ENCODE results near the gene ALDH8A1.
A peak's percentile ranks its signal among the peaks of the same experiment; 100 is the strongest.
"Not testable (repeated sequence)": the region's sequence is repeated elsewhere in the genome, so short reads cannot be mapped to it uniquely, and the experiment has no call there.

The ALDH8A1 gene

DNA sequence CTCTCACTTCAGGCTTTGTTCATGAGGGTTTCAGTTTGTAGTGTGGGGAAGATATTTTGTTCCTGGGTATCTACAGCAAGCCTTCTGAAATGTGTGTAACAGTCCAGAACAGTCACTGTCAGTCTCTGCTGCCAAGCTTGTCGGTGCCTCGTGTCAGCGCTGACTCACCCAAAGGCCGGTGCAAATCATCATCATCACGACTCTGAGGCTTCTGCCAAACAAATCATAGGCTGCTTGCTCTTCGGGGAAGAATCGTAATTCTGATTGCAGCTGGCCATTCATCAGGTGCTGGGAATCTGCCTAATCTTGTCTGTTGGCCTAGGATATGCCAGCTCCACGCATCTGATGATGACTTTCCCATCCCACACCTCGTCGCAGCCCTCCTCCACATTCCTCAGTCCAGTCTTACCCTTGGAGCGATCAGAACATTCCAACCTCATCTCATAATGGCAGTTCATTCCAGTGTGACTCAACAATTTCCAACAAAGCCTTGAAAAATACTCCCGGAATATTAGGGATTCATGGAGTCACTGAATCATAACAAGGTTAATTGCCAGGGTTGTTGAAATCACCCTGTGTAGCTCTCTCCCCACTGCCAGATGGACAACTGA, 40.9 kb downstream of the ALDH8A1 start:
- peak; percentile 54 for DNase-seq

- not testable (repeated sequence) for DNase-seq
Observed at GRCh38 chr6:134904731-134905130, 45.2 kb downstream of the ALDH8A1 start.

DNA sequence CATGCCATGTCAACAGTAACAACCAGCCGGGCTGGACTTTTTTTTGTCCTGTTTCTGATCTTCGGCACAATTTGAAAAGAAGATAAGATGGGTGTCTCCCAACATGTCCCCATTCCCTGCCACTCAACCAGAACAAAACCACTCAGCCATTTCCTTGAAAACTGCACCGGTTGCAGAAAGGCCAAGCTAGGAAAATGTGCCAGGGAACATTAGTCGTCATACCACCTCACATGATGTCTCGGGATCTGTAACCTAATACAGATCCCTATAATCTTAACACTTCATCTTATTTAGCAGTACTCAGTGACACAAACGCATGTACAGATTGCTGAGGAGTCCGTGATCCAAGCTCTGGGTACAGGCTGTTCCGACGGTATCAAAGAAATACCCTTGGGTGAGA, 46.5 kb downstream of the ALDH8A1 start:
- DNase-seq: no peak

- DNase-seq: no peak
Observed at GRCh38 chr6:134902936-134903335, 47.0 kb downstream of the ALDH8A1 start.

- no peak for DNase-seq
Observed at GRCh38 chr6:134902074-134902861, 47.6 kb downstream of the ALDH8A1 start.

DNA sequence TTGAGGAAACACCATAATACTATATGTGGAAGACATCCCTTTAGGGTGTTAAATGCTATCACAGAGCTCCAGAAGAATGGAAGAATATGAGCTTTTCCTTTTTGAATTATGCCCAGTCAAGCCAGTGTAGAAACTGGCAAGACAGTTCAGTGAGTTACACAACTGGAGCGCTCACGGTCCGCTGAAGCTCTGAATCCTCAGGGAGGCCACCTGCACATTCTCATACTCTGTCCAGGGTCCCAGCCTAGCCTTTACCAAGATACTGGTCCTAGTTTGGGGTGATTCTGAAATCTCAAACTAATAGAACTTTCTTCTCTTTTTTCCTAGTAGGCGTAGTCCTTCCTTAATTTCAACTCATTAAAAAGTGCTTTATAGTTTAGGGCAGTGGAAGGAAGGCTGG, 51.3 kb downstream of the ALDH8A1 start:
- no peak for DNase-seq

DNA sequence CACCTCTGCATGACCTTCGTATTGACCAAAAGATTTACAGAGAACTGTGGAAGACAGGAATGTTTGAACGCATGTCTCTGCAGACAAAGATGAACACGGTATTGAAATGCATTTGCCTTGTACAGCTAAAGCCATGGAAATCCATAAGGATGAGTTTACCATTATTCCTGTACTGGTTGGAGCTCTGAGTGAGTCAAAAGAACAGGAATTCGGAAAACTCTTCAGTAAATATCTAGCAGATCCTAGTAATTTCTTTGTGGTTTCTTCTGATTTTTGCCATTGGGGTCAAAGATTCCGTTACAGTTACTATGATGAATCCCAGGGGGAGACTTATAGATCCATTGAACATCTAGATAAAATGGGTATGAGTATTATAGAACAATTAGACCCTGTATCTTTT, 51.7 kb downstream of the ALDH8A1 start:
- DNase-seq: not testable (repeated sequence)

GRCh38 chr6:134896910-134897309, 53.0 kb downstream of the ALDH8A1 start:
- no peak for DNase-seq

DNA sequence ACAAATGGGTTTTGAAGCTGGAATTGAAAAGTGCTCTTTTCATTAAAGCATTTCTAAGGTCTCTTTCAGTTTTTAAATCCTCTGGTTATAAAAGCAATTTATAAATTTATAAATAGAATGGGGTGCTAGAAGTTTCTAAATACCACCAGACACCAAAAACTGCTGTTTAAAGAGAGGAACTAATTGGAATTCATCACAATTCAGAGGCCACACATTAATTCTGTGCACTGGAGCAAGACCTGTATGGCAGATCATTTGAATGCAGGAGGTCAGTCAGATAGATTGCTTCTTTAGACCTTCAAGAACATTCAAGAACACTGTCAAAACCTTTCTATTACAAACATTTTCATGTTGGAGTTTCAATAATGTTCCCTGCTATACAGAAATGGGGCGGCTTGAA, 55.1 kb downstream of the ALDH8A1 start:
- DNase-seq: no peak

GRCh38 chr6:134892362-134892761, 57.5 kb downstream of the ALDH8A1 start:
- DNase-seq: no peak

DNA sequence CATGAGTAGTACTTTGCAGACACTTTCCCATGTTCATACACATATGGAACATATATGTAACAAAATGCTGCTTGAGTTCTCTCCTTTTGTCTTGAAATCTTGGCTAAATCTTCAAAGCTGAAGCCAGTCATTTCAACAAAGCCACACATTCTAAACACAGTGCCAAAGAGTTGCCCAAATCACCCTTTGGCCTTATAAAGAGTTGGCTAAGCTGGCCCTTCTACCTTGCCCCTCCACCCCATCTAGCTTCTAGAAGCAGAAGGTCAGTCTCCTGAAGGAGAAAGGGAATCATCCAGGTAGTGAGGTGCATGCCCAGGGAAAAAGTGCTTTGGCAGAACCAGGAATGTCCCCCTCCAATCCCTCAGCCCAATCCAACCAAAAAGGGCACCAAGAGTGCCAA, 58.3 kb downstream of the ALDH8A1 start:
- DNase-seq: no peak

- no peak for DNase-seq
Observed at GRCh38 chr6:134888316-134888715, 61.6 kb downstream of the ALDH8A1 start.

- DNase-seq: no peak
Observed at GRCh38 chr6:134884752-134885151, 65.1 kb downstream of the ALDH8A1 start.

GRCh38 chr6:134883314-134883713, 66.6 kb downstream of the ALDH8A1 start:
- no peak for DNase-seq

DNA sequence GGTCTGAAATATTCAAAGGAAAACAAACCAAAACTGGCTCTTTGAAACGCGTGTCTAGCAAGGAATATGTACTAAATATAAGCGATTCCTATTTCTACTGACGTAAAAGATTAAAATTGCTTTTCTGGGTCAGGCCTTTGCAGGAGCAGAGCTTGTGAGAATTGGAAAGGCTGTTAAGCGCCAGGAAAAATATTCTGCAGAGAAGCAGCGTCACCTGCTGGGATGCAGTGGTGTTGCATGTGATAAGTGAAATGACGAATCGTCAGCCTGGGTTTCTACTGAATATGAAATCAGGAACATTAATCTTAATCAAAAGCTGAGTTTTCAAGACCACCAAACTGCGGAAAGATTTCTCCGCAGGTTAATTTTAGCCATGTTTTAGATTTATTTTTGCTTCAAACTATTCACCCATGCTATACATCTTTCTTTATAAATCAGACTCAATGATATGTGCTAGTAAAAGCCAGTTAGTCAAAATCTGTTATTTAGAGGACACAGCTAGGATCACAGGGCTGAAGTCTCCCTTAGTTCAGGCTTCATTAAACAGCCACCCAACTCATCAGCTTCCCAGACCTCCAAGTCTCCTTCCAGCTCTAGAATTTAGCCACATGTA, 67.4 kb downstream of the ALDH8A1 start:
- peak; percentile 84 for DNase-seq

DNA sequence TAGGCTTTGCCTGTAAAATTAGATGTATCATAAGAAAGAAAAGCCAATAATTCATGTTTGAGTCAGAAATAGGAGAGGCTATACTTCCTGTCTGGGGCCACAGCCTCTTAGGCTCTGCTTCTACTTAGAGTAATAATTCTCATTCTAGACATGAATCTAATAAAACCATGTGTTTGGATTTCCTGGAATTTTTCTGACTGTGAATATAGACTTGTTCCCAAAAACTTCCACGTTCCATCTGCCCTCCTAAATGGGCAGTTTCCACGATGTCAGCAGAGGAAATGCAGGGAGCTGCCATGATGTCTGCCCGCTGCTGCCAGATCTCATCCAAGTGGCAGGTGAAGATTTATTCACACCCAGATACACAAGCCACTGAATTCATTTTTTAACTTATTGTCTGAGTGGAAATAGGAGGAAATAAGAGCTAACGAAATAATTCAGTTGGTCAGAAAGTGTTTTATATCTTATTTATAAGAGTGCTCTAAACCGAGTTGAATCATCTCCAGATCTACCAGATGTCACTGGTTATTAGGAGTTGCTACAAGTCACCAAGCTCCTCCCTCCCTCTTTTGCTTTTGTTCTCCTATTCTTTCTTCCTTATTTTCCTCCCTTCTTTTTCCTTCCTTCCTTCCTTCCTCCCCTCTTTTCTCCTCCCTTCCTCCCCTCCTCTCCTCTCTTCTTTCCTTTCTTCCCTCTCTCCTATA, 69.3 kb downstream of the ALDH8A1 start:
- DNase-seq: no peak

GRCh38 chr6:134878136-134878535, 71.8 kb downstream of the ALDH8A1 start:
- no peak for DNase-seq

- peak; percentile 20 for DNase-seq
Observed at GRCh38 chr6:134875367-134875766, 74.5 kb downstream of the ALDH8A1 start.

- DNase-seq: no peak
Observed at GRCh38 chr6:134873500-134874388, 76.2 kb downstream of the ALDH8A1 start.

GRCh38 chr6:134870677-134871498, 79.0 kb downstream of the ALDH8A1 start:
- DNase-seq: no peak

- DNase-seq: no peak
Observed at GRCh38 chr6:134868812-134869211, 81.1 kb downstream of the ALDH8A1 start.

Data from OCI-M1 (cell line).